HG03103 (cell line): ENCODE measurements around the gene CHD3.

Experiments used
- ATAC-seq: cut with Tn5 transposase; IDR thresholded peaks from one replicate; pipeline ENCODE4 v1.9.1; 2021; ENCODE audit warnings: low read depth; ENCODE audit not compliant: unreplicated experiment

Gene CHD3

DNA sequence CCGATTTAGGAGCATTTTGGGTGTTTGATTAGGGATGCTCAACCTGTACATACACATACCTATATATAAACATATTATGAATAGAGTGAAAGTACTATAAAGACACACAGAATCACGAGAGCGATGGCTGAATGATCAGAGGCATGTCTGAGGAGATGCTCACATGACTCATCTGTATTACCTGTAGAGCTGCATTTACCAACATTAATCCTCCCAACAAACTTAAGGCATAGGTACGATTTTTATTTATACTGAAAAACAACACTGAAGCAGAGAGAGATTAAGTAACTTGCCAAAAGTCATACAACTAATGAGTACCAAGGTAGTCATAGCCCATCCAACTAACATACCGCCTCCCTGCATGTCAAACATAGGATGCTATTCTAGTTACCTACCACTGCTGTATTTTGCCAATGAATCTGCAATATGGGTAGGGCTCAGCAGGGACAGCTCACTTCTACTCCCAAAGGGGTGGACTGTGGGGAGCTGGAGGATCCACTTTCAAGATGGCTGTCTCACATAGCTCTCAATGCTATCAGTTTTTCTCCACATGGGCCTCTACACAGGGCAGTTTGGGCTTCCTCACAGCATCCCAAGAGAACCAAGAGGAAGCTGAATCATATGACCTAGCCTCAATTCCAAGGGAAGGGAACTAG, 23.5 kb upstream of the CHD3 start:
- ATAC-seq, result no peak

- ATAC-seq, result no peak
These were observed 20.7 kb upstream of the CHD3 start for GRCh38 chr17:7867881-7868329.

DNA sequence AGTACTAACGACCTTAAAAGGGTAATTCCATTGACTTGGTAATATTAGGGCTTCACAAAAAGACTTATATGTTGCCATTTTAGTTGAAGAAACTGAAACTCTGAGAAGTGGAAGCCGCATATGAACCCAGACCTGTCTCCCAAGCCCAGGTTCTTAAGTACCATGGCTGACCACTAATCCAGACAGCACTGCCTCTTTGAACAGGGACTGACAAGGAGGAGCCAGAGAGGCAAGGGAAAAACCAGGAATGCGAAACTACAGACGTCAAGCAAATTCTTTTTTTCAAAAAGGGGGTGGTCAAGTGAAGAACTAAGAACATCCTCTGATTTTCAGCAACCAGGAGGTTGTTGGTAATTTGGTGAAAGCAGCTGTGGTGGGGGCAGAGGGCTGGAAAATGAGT, 15.5 kb upstream of the CHD3 start:
- ATAC-seq, result no peak

- ATAC-seq, result no peak
These were observed 12.7 kb upstream of the CHD3 start for GRCh38 chr17:7875804-7876370.

DNA sequence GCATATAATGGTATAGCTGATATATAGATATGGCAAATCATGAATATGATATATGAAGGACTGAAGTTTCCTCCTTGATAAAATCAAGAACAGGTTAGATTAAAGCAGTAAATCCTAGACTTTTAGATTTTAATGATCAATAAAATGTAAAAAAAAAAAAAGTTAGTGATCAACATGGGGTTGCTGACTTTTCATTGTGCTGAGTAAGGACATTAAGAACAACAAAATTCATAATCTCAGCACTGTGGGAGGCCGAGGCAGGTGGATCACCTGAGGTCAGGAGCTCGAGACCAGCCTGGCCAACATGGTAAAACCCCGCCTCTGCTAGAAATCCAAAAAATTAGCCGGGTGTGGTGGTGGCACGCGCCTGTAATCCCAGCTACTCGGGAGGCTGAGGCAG, 10.4 kb upstream of the CHD3 start:
- ATAC-seq, result no peak

DNA sequence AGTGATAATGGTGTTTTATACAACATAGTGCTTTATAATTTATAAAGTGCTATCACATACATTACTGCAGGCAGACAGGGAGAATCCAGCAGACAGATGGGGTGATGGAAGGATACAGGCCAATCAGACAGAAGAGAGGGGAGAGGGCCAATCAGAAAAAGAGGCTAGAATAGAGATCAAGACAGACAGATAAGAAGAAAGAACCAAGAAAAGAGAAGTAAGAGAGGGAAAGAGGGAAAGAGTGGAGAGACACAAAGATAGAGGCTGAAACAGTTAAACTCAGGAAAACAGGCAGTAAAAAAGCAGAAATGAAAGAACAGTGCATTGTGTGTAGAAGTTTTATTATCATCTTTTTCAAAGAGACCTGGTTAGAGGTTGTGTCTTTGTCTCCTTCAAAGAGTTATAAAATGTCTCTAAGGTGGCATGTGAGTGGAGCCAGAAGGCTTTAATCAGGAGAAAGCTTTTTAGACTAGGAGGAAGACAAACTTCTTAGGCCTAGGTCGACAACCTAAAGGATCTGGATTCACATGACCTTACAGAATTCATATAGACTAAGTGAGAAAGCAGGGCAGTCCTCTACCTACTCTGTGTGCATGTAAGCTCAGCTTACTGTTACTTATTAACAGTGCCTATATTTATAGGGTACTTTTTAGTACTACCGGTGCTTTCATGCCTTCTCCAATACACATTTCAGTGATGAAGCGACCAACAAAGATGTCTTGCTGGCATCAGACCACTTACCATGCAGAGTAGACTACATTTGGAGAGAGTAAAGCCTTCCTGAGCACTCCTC, 8.3 kb upstream of the CHD3 start:
- no peak for ATAC-seq

DNA sequence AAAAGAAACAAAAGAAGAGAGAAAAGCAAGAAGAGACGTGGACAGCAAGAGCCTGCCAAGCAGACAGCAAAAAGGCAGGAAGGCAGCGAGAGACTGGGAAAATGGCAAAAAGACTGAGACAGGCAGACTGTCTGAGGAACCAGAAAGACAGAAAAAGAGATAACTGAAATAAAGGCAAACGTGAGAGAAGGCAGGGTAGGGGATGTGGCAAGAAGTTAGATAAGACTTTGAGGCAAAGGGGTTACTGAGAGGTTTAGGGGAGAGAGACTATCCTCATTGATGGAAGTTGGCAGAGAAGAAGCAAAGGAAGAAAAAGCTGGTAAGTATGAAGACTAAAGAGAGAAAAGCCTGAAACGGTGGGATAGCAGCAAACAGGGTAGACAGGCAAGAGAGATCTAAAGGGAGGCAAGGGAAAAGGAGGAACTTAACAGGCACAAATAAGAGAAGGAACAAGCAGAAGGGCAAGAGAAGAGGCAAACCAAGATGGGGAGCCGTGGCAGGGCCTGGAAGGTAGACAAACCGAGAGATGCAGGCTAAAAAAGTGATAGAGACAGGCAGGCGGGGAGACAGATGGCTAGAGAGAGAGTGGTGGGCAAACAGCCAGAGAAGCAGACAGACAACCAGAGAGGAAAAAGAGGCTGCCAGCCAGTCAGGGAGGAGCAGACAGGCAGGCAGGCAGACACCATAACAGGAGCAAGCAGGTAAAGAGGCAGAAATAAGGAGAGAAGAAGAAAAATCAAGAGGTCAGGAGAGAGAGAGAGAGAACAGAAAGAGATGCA, 7.1 kb upstream of the CHD3 start:
- ATAC-seq, result no peak

DNA sequence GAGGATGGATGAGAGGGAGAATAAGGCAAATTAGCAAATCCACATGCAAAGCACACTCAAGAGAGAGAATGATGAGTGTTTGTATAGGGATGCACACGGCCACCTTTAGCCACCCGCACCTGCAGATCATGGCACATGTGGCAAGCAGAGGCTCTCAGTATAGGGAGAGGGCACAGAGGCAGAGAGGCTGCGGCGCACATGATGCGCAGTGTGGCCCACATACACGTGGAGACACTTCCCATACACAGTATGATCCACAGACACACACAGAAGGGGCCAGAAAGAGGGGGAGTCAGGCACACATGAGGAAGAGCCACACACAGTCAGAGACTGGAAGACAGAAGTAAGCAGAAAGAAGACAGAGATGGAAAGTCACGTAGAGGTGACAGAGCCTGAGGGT, 6.5 kb upstream of the CHD3 start:
- no peak for ATAC-seq

DNA sequence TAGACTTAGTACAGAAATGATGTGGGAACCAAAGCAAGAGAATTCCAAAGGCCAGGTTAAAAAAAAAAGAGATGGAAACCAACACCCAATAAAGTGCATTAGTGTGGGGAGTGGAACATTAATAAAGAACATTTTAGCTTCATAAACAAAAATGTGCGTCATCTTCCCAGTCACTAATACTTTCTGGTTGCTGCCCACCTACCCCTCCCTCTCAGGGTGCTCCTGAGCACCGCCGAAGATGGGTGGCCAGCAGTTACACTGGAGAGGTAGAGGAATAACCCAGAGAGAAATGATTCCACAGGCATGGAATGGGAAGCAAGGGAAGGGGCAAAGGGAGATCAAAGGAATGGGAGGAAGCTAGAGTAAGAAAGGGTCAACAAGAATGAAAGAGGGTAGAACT, 6.0 kb upstream of the CHD3 start:
- no peak for ATAC-seq

DNA sequence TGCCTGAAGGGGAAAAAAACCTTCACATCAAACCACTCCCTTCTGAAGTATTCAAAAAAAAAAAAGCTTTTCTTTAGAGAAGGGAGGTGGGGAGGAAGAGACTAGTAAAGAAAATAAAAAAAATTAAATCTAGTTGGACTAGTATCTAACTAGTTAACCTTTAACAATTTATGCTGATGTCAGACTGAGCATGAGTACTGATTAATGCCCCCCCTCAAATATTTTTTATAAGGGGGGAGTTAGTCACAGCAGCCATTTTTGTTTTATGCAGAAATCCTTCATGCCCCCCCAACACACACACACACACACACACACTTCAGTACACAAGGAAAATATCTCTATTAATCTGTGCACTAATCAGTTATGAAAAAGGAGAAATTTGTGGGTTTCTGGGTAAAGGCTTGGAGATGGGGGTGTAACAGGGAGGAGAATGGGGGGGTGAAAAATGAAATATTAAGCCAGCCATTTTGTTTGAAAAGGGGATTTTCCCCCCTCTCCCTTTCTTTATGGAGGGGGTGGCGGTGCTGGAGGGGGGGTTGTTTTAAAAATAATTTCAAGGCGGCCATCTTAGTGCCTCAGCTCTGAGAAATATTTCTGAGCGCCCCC, 4.7 kb upstream of the CHD3 start:
- no peak for ATAC-seq

- ATAC-seq, result no peak
These were observed 3.8 kb upstream of the CHD3 start for GRCh38 chr17:7884581-7885366.

GRCh38 chr17:7885367-7886226, 3.0 kb upstream of the CHD3 start:
- no peak for ATAC-seq

DNA sequence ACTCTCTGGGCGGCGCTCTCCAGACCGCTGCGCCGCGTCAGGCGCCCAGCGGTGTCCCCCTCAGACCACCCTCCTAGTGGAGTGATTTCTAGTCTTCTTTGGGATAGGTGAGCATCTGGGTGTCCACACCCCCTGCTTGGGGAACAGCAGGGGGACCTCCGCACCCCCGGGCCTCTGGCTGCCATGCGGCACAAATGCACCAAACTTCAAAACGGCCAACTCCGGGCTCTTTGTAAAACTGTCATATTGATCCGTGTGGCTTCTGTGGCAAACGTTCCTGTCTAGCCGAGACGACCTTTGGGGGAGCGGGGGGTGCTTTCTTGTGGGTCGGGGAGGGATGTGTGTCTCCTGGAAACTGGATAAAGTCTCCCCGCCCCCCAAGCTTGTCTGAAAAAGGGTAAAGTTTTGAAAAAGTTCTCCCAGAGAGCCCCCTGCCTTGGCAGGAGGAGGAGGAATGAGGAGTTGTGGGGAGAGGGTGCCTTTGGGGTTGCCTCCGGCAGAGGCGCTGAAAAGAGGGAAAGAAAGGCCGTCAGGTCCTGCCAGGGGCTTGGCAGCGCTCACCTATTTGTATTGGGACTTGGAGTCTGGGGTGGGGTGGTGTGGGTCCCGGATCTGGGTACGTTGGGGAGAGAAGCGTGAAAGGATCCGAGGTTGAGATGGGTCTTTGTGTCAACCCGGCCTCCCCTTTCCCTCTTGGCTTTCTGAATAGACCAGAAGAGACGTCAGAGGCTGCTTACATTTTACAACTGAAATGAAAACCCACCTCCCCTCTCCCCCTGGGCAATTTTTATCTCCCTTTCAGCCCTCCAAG, 2.2 kb upstream of the CHD3 start:
- ATAC-seq, result no peak

GRCh38 chr17:7887038-7887481, 1.5 kb upstream of the CHD3 start:
- no peak for ATAC-seq

GRCh38 chr17:7887482-7888183, 956 bp upstream of the CHD3 start:
- ATAC-seq, result no peak

- no peak for ATAC-seq
These were observed 772 bp downstream of the CHD3 start for GRCh38 chr17:7889166-7889955.
